Stimulated activated memory B cell treated with anti-CD40 and anti-IgM and Interleukin-4, amounts not matched to agents 10 μg/mL and 1 μg/mL and 100 μg/mL, for 72 hours (primary cell): Measurements from ENCODE around the gene DGKQ.
"Not testable (repeated sequence)": the region's sequence is repeated elsewhere in the genome, so short reads cannot be mapped to it uniquely, and the experiment has no call there.

ENCODE experiments used
- ATAC-seq: fragments of 150-1000 bp; cut with Tn5 transposase; 2 replicates; pipeline ENCODE4 v1.10.0; 2021
- H3K27ac Mint-ChIP-seq: one replicate; pipeline ENCODE4 v1.8.0; 2022; ENCODE audit warnings: mild to moderate bottlenecking, mixed read lengths
- H3K27me3 Mint-ChIP-seq: one replicate; pipeline ENCODE4 v1.8.0; 2022; ENCODE audit warnings: mixed read lengths
- H3K36me3 Mint-ChIP-seq: one replicate; pipeline ENCODE4 v1.8.0; 2022; ENCODE audit warnings: mixed read lengths
- H3K4me1 Mint-ChIP-seq: one replicate; pipeline ENCODE4 v1.8.0; 2022; ENCODE audit warnings: mixed read lengths
- H3K4me3 Mint-ChIP-seq: one replicate; pipeline ENCODE4 v1.8.0; 2022; ENCODE audit warnings: mild to moderate bottlenecking, moderate library complexity, mixed read lengths
- H3K9me3 Mint-ChIP-seq: one replicate; pipeline ENCODE4 v1.8.0; 2022; ENCODE audit warnings: mixed read lengths

The DGKQ gene

GRCh38 chr4:946517-947471, 26.6 kb downstream of the DGKQ start:
- H3K4me1 Mint-ChIP-seq = peaks cover 29% of the 10 kb centered on the region
- no peaks in the 10 kb centered on the region for H3K27me3 Mint-ChIP-seq
- peak; percentile 54 for ATAC-seq
- H3K4me3 Mint-ChIP-seq = peak overlapping the region; percentile 7
- H3K27ac Mint-ChIP-seq = peak overlapping the region; percentile 64
- peaks cover 25% of the 10 kb centered on the region for H3K36me3 Mint-ChIP-seq
- no peaks in the 10 kb centered on the region for H3K9me3 Mint-ChIP-seq

GRCh38 chr4:946103-946450, 27.3 kb downstream of the DGKQ start:
- no peaks in the 10 kb centered on the region for H3K9me3 Mint-ChIP-seq
- H3K27ac Mint-ChIP-seq = peak overlapping the region; percentile 64
- no peak for ATAC-seq

GRCh38 chr4:945274-946102, 27.9 kb downstream of the DGKQ start:
- Mint-ChIP-seq H3K27me3 (no peaks in the 10 kb centered on the region), H3K9me3 (no peaks in the 10 kb centered on the region), H3K36me3 (peaks cover 25% of the 10 kb centered on the region), H3K4me1 (peaks cover 29% of the 10 kb centered on the region), H3K4me3 (no peak overlapping the region), H3K27ac (peak overlapping the region; percentile 64)
- no peak for ATAC-seq

More at GRCh38 chr4:946103-946450, 27.3 kb downstream of the DGKQ start:
- Mint-ChIP-seq H3K36me3 (peaks cover 25% of the 10 kb centered on the region), H3K4me3 (no peak overlapping the region), H3K27me3 (no peaks in the 10 kb centered on the region), H3K4me1 (peaks cover 29% of the 10 kb centered on the region)

- not testable (repeated sequence) for H3K4me3 Mint-ChIP-seq, ATAC-seq, H3K9me3 Mint-ChIP-seq, H3K27me3 Mint-ChIP-seq, H3K36me3 Mint-ChIP-seq, H3K27ac Mint-ChIP-seq
- peaks cover 22% of the 10 kb centered on the region for H3K4me1 Mint-ChIP-seq
Observed at GRCh38 chr4:939508-939907, 33.9 kb downstream of the DGKQ start.

- H3K4me1 Mint-ChIP-seq = peaks cover 73% of the 10 kb centered on the region
- H3K27me3 Mint-ChIP-seq = no peaks in the 10 kb centered on the region
- H3K9me3 Mint-ChIP-seq = no peaks in the 10 kb centered on the region
- peak overlapping the region; percentile 83 for H3K4me3 Mint-ChIP-seq
- ATAC-seq = peak; percentile 1
- H3K27ac Mint-ChIP-seq = peak overlapping the region; percentile 95
- H3K36me3 Mint-ChIP-seq = no peaks in the 10 kb centered on the region
Observed at GRCh38 chr4:932713-933070, 40.7 kb downstream of the DGKQ start.

GRCh38 chr4:931960-932712, 41.2 kb downstream of the DGKQ start, which contains the start of the genes GAK and TMEM175:
Gene GAK, minus strand, starts transcription at chr4:932316. Its CDS starts 129 bp downstream, at chr4:932187.
Gene TMEM175, plus strand, starts transcription at chr4:932460. Its CDS starts 15,280 bp downstream, at chr4:947740.
- H3K27me3 Mint-ChIP-seq = no peaks in the 10 kb centered on the region
- H3K36me3 Mint-ChIP-seq = no peaks in the 10 kb centered on the region
- H3K27ac Mint-ChIP-seq = peak within 1 kb of the TSS; percentile 95
- ATAC-seq = peak; percentile 98
- H3K4me3 Mint-ChIP-seq = peak within 1 kb of the TSS; percentile 83
- H3K4me1 Mint-ChIP-seq = peaks cover 74% of the 10 kb centered on the region
- H3K9me3 Mint-ChIP-seq = no peaks in the 10 kb centered on the region

GRCh38 chr4:931194-931959, 42.0 kb downstream of the DGKQ start:
- H3K4me3 Mint-ChIP-seq = peak overlapping the region; percentile 83
- no peaks in the 10 kb centered on the region for H3K9me3 Mint-ChIP-seq
- no peaks in the 10 kb centered on the region for H3K36me3 Mint-ChIP-seq
- peak overlapping the region; percentile 95 for H3K27ac Mint-ChIP-seq
- ATAC-seq = peak; percentile 27
- H3K4me1 Mint-ChIP-seq = peaks cover 72% of the 10 kb centered on the region
- H3K27me3 Mint-ChIP-seq = no peaks in the 10 kb centered on the region

- no peaks in the 10 kb centered on the region for H3K9me3 Mint-ChIP-seq
- peak overlapping the region; percentile 95 for H3K27ac Mint-ChIP-seq
- peak overlapping the region; percentile 83 for H3K4me3 Mint-ChIP-seq
- no peak for ATAC-seq
- H3K4me1 Mint-ChIP-seq = peaks cover 72% of the 10 kb centered on the region
- no peaks in the 10 kb centered on the region for H3K36me3 Mint-ChIP-seq
- no peaks in the 10 kb centered on the region for H3K27me3 Mint-ChIP-seq
Observed at GRCh38 chr4:930827-931193, 42.6 kb downstream of the DGKQ start.

GRCh38 chr4:930028-930551, 43.3 kb downstream of the DGKQ start:
- peak overlapping the region; percentile 83 for H3K4me3 Mint-ChIP-seq
- no peak for ATAC-seq
- no peaks in the 10 kb centered on the region for H3K36me3 Mint-ChIP-seq
- H3K27me3 Mint-ChIP-seq = no peaks in the 10 kb centered on the region
- H3K27ac Mint-ChIP-seq = peak overlapping the region; percentile 95
- no peaks in the 10 kb centered on the region for H3K9me3 Mint-ChIP-seq
- peaks cover 72% of the 10 kb centered on the region for H3K4me1 Mint-ChIP-seq

GRCh38 chr4:929096-929765, 44.1 kb downstream of the DGKQ start:
- Mint-ChIP-seq H3K4me3 (no peak overlapping the region), H3K27ac (no peak overlapping the region)

GRCh38 chr4:927566-927965, 45.8 kb downstream of the DGKQ start:
- ATAC-seq, H3K27ac Mint-ChIP-seq, H3K36me3 Mint-ChIP-seq, H3K27me3 Mint-ChIP-seq, H3K9me3 Mint-ChIP-seq, H3K4me3 Mint-ChIP-seq: not testable (repeated sequence)
- peaks cover 77% of the 10 kb centered on the region for H3K4me1 Mint-ChIP-seq

More at GRCh38 chr4:929096-929765, 44.1 kb downstream of the DGKQ start:
- H3K4me1 Mint-ChIP-seq = peaks cover 72% of the 10 kb centered on the region
- ATAC-seq = no peak
- no peaks in the 10 kb centered on the region for H3K27me3 Mint-ChIP-seq
- H3K36me3 Mint-ChIP-seq = no peaks in the 10 kb centered on the region
- no peaks in the 10 kb centered on the region for H3K9me3 Mint-ChIP-seq

GRCh38 chr4:926538-926937, 46.8 kb downstream of the DGKQ start:
- H3K27ac Mint-ChIP-seq = no peak overlapping the region
- no peaks in the 10 kb centered on the region for H3K9me3 Mint-ChIP-seq
- ATAC-seq = no peak
- peaks cover 82% of the 10 kb centered on the region for H3K4me1 Mint-ChIP-seq
- H3K27me3 Mint-ChIP-seq = no peaks in the 10 kb centered on the region
- H3K4me3 Mint-ChIP-seq = no peak overlapping the region
- no peaks in the 10 kb centered on the region for H3K36me3 Mint-ChIP-seq

- H3K27me3 Mint-ChIP-seq = no peaks in the 10 kb centered on the region
Observed at GRCh38 chr4:925771-926500, 47.4 kb downstream of the DGKQ start.

More at GRCh38 chr4:925771-926500, 47.4 kb downstream of the DGKQ start:
- no peaks in the 10 kb centered on the region for H3K9me3 Mint-ChIP-seq
- H3K4me3 Mint-ChIP-seq = no peak overlapping the region
- ATAC-seq = no peak
- H3K4me1 Mint-ChIP-seq = peaks cover 82% of the 10 kb centered on the region
- H3K36me3 Mint-ChIP-seq = no peaks in the 10 kb centered on the region
- peak overlapping the region; percentile 82 for H3K27ac Mint-ChIP-seq
